ENCODE results near the gene STXBP2. TPM values are rescaled to one million over a fixed set of nuclear protein-coding genes. Genes with fewer than 3 reads are reported as not detected.

STXBP2 gene
- total RNA-seq, 3 donors from 2014 or later (not counting 1 experiment from before 2014, with no cell fraction given) = 366 to 409 (median 384) TPM

- H3K27me3 ChIP-seq (ENCODE audit: control insufficient read depth, insufficient read depth, low read length) = no peaks in the 10 kb centered on the region
- DNase-seq = no peak
- Mint-ChIP-seq H3K27me3 (ENCODE audit: low read depth in 2 of 2) (no peaks in the 10 kb centered on the region), H3K4me3 (no peak overlapping the region), H3K9me3 (no peaks in the 10 kb centered on the region), H3K4me1 (peaks cover 5 to 19% of the 10 kb centered on the region in 2 donors), H3K36me3 (no peaks in the 10 kb centered on the region), H3K27ac (no peak overlapping the region)
- 94% methylated on average over 12 of the region's 12 CpGs for WGBS (ENCODE audit: insufficient coverage)
- peaks cover 13% of the 10 kb centered on the region for H3K36me3 ChIP-seq (ENCODE audit: control insufficient read depth, insufficient read depth, low read length)
- H3K4me1 ChIP-seq (ENCODE audit: control insufficient read depth, insufficient read depth, low read length) = peaks cover 28% of the 10 kb centered on the region
- TF ChIP-seq, protein P1, sequence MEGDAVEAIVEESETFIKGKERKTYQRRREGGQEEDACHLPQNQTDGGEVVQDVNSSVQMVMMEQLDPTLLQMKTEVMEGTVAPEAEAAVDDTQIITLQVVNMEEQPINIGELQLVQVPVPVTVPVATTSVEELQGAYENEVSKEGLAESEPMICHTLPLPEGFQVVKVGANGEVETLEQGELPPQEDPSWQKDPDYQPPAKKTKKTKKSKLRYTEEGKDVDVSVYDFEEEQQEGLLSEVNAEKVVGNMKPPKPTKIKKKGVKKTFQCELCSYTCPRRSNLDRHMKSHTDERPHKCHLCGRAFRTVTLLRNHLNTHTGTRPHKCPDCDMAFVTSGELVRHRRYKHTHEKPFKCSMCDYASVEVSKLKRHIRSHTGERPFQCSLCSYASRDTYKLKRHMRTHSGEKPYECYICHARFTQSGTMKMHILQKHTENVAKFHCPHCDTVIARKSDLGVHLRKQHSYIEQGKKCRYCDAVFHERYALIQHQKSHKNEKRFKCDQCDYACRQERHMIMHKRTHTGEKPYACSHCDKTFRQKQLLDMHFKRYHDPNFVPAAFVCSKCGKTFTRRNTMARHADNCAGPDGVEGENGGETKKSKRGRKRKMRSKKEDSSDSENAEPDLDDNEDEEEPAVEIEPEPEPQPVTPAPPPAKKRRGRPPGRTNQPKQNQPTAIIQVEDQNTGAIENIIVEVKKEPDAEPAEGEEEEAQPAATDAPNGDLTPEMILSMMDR (IDR thresholded peaks at IDR 0.05) = no peak
- ATAC-seq = no peak
- H3K27ac ChIP-seq (ENCODE audit: low read length) = no peak overlapping the region
- intact Hi-C loops (cut with micrococcal nuclease) = loop anchor here (10.0 kb wide), 1 partner anchor 52 kb away; the partner anchor contains the start of genes PCP2 and STXBP2
- peaks cover 26% of the 10 kb centered on the region for H3K9me3 ChIP-seq (ENCODE audit: control insufficient read depth, insufficient read depth, low read length)
- H3K4me3 ChIP-seq (ENCODE audit: low read length) = no peak overlapping the region
Measured at GRCh38 chr19:7687177-7687576, 50.3 kb downstream of the STXBP2 start.

DNA sequence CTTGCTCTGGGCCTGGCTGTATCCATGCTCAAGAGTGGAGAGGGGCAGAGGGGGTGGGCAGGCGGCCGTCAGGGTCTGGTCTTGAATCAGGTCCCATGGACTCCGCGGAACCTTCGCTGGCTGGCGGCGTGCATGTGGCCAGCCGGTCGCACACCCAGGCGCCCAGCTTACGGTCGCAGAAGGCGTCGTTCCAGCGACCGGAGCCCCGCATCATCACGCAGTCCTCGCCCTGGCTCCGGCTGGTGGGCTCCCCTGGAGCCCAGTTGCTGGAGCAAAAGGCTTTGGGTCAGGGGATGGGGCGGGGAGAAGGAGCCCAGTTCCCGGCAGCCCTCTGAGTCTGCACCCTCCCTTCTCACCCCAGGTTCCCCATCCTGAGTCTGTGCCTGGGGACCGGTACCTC lies 52.3 kb downstream of the STXBP2 start:
- 50% methylated on average over 21 of the region's 23 CpGs for WGBS (ENCODE audit: insufficient coverage)
- H3K27me3 ChIP-seq (ENCODE audit: control insufficient read depth, insufficient read depth, low read length) = no peaks in the 10 kb centered on the region
- TF ChIP-seq, protein P1 (IDR thresholded peaks at IDR 0.05) = no peak
- no peaks in the 10 kb centered on the region for H3K36me3 ChIP-seq (ENCODE audit: control insufficient read depth, insufficient read depth, low read length)
- Mint-ChIP-seq H3K4me3 (no peak overlapping the region), H3K4me1 (peaks cover 0 to 12% of the 10 kb centered on the region in 2 donors), H3K36me3 (no peaks in the 10 kb centered on the region), H3K9me3 (no peaks in the 10 kb centered on the region), H3K27ac (no peak overlapping the region), H3K27me3 (ENCODE audit: low read depth in 2 of 2) (no peaks in the 10 kb centered on the region)
- peaks cover 40% of the 10 kb centered on the region for H3K9me3 ChIP-seq (ENCODE audit: control insufficient read depth, insufficient read depth, low read length)
- DNase-seq (no peak), ATAC-seq (no peak)
- peaks cover 38% of the 10 kb centered on the region for H3K4me1 ChIP-seq (ENCODE audit: control insufficient read depth, insufficient read depth, low read length)
- H3K27ac ChIP-seq (ENCODE audit: low read length) = no peak overlapping the region
- intact Hi-C loops (cut with micrococcal nuclease) = loop anchor here (10.0 kb wide), 1 partner anchor 54 kb away; the partner anchor contains the start of genes PCP2 and STXBP2
- no peak overlapping the region for H3K4me3 ChIP-seq (ENCODE audit: low read length)

DNA sequence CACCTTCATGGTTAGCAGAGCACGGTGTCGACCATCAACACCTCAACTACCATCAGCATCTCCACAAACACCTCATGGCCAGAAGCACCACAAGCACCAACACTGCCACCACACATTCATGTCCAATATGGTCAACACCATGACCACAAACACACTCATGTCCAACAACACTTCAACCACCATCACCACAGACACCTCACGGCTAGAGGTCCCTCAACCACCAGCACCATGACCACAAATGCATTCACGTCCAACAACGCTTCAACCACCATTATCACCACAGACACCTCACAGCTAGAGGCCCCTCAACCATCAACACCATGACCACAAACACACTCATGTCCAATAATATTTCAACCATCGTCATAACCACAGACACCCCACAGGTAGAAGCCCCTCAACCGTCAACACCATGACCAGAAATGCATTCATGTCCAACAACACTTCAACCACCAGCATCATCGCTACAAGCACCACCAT lies 53.9 kb downstream of the STXBP2 start:
- no peaks in the 10 kb centered on the region for H3K9me3 Mint-ChIP-seq
- no peak overlapping the region for H3K4me3 ChIP-seq (ENCODE audit: low read length)
- no peak overlapping the region for H3K4me3 Mint-ChIP-seq
- 24% methylated on average over 8 of the region's 8 CpGs for WGBS (ENCODE audit: insufficient coverage)
- H3K36me3 ChIP-seq (ENCODE audit: control insufficient read depth, insufficient read depth, low read length) = no peaks in the 10 kb centered on the region
- no peak overlapping the region for H3K27ac Mint-ChIP-seq
- DNase-seq (peak; percentile 63 to 69), ATAC-seq (peak; percentile 28 to 41 (median 36))
- intact Hi-C loops (cut with micrococcal nuclease) = loop anchor here (1.0 to 5.0 kb wide), 3 partner anchors 10 to 499 kb away; no protein-coding TSS in a partner anchor
- H3K4me1 ChIP-seq (ENCODE audit: control insufficient read depth, insufficient read depth, low read length) = peaks cover 49% of the 10 kb centered on the region
- H3K27me3 Mint-ChIP-seq (ENCODE audit: low read depth in 2 of 2) = no peaks in the 10 kb centered on the region
- H3K27me3 ChIP-seq (ENCODE audit: control insufficient read depth, insufficient read depth, low read length) = no peaks in the 10 kb centered on the region
- H3K36me3 Mint-ChIP-seq = no peaks in the 10 kb centered on the region
- peaks cover 0 to 5% of the 10 kb centered on the region in 2 donors for H3K4me1 Mint-ChIP-seq
- peaks cover 40% of the 10 kb centered on the region for H3K9me3 ChIP-seq (ENCODE audit: control insufficient read depth, insufficient read depth, low read length)
- TF ChIP-seq, protein P1 (IDR thresholded peaks at IDR 0.05) = no peak
- H3K27ac ChIP-seq (ENCODE audit: low read length) = peak overlapping the region; percentile 81

- H3K27me3 ChIP-seq (ENCODE audit: control insufficient read depth, insufficient read depth, low read length) = no peaks in the 10 kb centered on the region
- peak; percentile 52 to 72 for DNase-seq
- H3K4me3 ChIP-seq (ENCODE audit: low read length) = no peak overlapping the region
- no peaks in the 10 kb centered on the region for H3K36me3 Mint-ChIP-seq
- H3K4me1 Mint-ChIP-seq = no peaks in the 10 kb centered on the region
- intact Hi-C loops (cut with micrococcal nuclease) = loop anchor here (2.0 to 5.0 kb wide), 2 partner anchors 115 to 499 kb away; no protein-coding TSS in a partner anchor
- peak overlapping the region; percentile 81 for H3K27ac ChIP-seq (ENCODE audit: low read length)
- peaks cover 0 to under 1% of the 10 kb centered on the region in 2 donors for H3K27me3 Mint-ChIP-seq (ENCODE audit: low read depth in 2 of 2)
- TF ChIP-seq, protein P1 (IDR thresholded peaks at IDR 0.05) = no peak
- H3K27ac Mint-ChIP-seq = no peak overlapping the region
- H3K36me3 ChIP-seq (ENCODE audit: control insufficient read depth, insufficient read depth, low read length) = no peaks in the 10 kb centered on the region
- H3K9me3 Mint-ChIP-seq = no peaks in the 10 kb centered on the region
- H3K9me3 ChIP-seq (ENCODE audit: control insufficient read depth, insufficient read depth, low read length) = peaks cover 40% of the 10 kb centered on the region
- H3K4me1 ChIP-seq (ENCODE audit: control insufficient read depth, insufficient read depth, low read length) = peaks cover 49% of the 10 kb centered on the region
- no peak overlapping the region for H3K4me3 Mint-ChIP-seq
- ATAC-seq = peak; percentile 35 to 49 (median 35)
Measured at GRCh38 chr19:7691497-7691896, 54.6 kb downstream of the STXBP2 start.
